Measurements from ENCODE around the gene ADAM22.

GRCh38 chr7:87944547-87944946 lies 10.5 kb downstream of the ADAM22 start:
- TF ChIP-seq CTCF (IDR thresholded peaks at IDR 0.05; ENCODE audit: insufficient read depth, low read length, poor library complexity, severe bottlenecking), result no peak
- TF ChIP-seq EZH2phosphoT487 (conservative IDR thresholded peaks at IDR 0.05; ENCODE audit: low read length), result no peak
